ENCODE measurements around the gene FARS2.

The FARS2 gene

DNA sequence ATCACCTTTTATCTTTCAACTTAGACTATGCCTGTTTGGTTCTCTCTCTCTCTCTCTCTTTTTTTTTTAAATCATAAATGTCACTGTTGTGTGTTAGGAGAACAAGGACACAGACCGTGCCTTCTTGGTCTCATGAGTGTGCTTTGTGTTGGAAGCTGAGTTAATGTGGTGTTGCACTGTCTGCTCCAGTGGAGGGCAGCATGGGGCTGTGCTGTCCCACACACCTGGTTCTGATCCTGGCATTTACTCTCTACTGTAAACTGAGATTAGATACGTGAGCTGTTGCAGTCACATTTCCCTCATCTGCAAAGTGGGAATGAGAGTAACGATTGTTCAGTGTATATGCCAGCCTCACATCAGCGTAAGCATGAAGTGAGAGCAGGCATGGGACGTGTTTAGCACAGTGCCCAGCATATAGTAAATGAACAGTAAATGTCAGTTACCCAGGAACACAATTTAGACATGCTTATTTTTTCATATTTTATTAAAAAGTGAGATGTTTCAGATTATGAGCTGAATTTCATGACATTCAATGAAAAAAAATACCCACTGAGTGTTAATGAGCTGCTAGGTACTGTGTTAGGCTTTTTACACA, 161.1 kb downstream of the FARS2 start:
- DNase-seq (ENCODE audit: low read depth), result peak; percentile 63

DNA sequence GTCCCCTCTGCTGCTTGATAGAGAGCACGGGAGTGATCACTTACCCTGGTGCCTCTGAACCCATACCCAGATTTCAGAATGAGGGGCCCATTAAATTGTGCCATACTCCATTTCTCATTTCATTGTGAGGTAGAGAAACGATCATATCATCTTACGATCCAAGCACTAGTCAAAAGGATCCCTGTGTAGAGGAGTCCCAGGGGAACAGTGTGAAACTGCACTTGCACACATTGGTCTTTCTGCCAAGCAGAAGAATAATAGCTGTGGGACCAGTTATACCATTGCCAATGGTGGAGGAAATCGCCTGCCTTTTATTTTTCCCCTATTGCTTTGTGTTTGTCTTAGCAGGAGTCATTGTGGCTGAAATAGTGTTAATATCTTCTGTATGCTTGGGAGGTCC, 161.9 kb downstream of the FARS2 start:
- H3K4me3 ChIP-seq (replicated peaks; ENCODE audit: low read depth, low read length), result no peak overlapping the region
- DNase-seq (ENCODE audit: low read depth), result no peak
- TF ChIP-seq, protein P1, sequence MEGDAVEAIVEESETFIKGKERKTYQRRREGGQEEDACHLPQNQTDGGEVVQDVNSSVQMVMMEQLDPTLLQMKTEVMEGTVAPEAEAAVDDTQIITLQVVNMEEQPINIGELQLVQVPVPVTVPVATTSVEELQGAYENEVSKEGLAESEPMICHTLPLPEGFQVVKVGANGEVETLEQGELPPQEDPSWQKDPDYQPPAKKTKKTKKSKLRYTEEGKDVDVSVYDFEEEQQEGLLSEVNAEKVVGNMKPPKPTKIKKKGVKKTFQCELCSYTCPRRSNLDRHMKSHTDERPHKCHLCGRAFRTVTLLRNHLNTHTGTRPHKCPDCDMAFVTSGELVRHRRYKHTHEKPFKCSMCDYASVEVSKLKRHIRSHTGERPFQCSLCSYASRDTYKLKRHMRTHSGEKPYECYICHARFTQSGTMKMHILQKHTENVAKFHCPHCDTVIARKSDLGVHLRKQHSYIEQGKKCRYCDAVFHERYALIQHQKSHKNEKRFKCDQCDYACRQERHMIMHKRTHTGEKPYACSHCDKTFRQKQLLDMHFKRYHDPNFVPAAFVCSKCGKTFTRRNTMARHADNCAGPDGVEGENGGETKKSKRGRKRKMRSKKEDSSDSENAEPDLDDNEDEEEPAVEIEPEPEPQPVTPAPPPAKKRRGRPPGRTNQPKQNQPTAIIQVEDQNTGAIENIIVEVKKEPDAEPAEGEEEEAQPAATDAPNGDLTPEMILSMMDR (IDR thresholded peaks at IDR 0.05; ENCODE audit: low read length, missing control alignments), result no peak

More for the DNA sequence above, 161.1 kb downstream of the FARS2 start:
- no peak overlapping the region for H3K4me3 ChIP-seq (replicated peaks; ENCODE audit: low read depth, low read length)
- TF ChIP-seq, protein P1 (IDR thresholded peaks at IDR 0.05; ENCODE audit: low read length, missing control alignments), result peak; percentile 82

DNA sequence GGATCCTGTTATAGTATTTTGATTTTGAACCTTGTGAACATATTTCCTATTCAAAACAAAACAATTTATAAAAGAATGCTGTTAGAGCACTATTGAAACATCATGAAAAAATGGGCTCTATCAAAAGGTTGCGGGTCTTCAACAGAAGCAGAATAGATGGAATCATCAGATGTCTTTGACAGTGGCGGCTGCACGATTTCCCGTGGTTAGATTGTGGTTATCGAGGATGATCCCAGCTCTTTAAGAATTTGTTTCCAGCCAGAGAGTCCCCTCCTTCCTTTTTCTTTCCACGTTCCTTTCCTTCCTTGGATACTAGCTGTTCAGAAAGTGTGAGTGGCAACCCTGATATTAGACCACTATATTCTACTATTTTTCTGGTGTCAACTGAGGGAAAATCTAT, 163.4 kb downstream of the FARS2 start:
- TF ChIP-seq, protein P1 (IDR thresholded peaks at IDR 0.05; ENCODE audit: low read length, missing control alignments), result no peak
- H3K4me3 ChIP-seq (replicated peaks; ENCODE audit: low read depth, low read length), result no peak overlapping the region
- no peak for DNase-seq (ENCODE audit: low read depth)

DNA sequence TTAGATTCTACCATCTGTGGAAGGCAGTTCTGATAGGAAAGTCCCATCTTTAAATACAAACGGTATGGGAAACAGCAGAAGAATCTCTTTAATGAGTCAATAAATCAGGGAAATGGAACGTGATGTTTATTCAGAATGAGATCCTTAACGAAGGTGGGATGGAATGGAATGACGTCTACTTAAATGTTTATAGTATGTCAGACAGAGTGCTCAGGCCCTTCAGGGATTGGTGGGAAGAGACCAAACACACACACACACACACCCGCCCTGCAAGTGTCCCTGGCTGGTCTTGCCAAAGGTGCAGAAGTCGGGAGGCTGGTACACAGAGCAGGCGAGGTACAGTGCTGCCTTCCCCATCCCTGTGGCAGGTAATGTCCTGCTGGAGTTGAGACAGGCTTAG, 164.0 kb downstream of the FARS2 start:
- no peak overlapping the region for H3K4me3 ChIP-seq (replicated peaks; ENCODE audit: low read depth, low read length)
- TF ChIP-seq, protein P1 (IDR thresholded peaks at IDR 0.05; ENCODE audit: low read length, missing control alignments), result no peak
- no peak for DNase-seq (ENCODE audit: low read depth)

DNA sequence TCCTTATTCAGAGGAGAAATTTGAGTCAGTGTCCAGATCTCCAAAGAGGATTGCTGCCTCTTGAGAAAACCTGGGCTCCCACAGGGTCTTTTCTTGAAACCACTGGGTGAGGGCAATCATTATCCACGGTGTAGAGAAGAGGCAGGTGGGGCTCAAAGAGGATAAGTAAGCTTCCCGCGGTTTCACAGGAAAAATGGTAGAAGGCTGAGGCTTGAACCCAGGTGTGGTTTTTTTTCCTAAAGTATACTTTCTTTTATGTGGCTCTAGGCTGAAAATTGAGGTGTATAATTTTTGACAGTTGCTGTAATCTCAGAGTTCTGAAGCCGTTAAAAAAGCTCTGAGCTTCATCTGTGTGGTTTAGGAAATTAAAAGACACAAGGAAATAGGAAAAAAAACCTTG, 164.5 kb downstream of the FARS2 start:
- DNase-seq (ENCODE audit: low read depth), result no peak
- TF ChIP-seq, protein P1 (IDR thresholded peaks at IDR 0.05; ENCODE audit: low read length, missing control alignments), result no peak
- no peak overlapping the region for H3K4me3 ChIP-seq (replicated peaks; ENCODE audit: low read depth, low read length)

DNA sequence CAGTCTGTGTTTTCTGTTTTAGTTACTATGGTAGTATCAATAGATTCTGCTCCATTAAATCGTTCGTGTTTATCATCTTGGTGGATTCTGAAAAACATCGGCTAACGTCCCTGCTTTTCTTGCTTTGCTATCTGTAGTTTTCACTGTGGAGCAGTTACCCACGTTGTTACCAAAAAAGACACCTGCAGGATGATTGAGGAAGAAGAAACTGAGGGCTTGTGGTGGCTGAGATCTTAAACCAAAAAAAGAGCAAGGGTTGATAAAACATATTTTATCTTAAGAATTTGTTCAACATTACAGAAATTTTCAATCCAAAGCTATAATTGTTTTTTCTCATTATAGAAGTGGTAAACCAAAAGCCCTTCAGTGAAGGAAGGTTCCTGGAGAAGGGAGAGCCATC, 166.3 kb downstream of the FARS2 start:
- no peak for DNase-seq (ENCODE audit: low read depth)
- H3K4me3 ChIP-seq (replicated peaks; ENCODE audit: low read depth, low read length), result no peak overlapping the region
- TF ChIP-seq, protein P1 (IDR thresholded peaks at IDR 0.05; ENCODE audit: low read length, missing control alignments), result no peak

DNA sequence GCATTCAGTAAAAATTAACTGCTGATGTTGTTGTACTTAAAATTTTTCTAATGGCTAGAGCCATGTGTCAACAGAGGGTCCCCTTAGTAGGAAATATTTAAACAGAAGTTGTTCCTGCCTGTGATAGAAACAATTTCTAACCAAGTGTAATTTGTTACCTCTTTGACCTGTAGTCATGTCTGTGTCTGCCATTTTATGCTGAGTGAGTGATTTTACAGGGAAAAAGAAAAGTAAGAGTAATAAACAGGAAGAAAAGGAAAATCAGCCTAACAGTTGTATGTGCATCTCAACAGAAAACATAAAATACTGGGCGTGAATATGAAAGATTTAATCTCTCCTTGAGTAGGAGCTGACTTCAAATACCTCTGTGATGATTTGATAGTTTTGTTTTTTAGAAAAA, 172.0 kb downstream of the FARS2 start:
- H3K4me3 ChIP-seq (replicated peaks; ENCODE audit: low read depth, low read length), result no peak overlapping the region
- TF ChIP-seq, protein P1 (IDR thresholded peaks at IDR 0.05; ENCODE audit: low read length, missing control alignments), result no peak
- no peak for DNase-seq (ENCODE audit: low read depth)

All from fibroblast of pulmonary artery (primary cell).